ENCODE measurements around the gene GET3. TPM values are rescaled to one million over a fixed set of nuclear protein-coding genes. Genes with fewer than 3 reads are reported as not detected.
A peak's percentile ranks its signal among the peaks of the same experiment; 100 is the strongest.

The GET3 gene
- total RNA-seq, 1 donor = 99.5 TPM

- Histone ChIP-seq H3K36me3 (ENCODE audit: insufficient read depth, low read length) (peaks cover 20% of the 10 kb centered on the region), H3K79me2 (ENCODE audit: insufficient read depth, low read length) (peaks cover 16% of the 10 kb centered on the region), H3K4me1 (ENCODE audit: insufficient read depth, low read length) (peaks cover 9% of the 10 kb centered on the region), H3K4me2 (ENCODE audit: insufficient read depth, low read length) (no peak overlapping the region), H4K20me1 (ENCODE audit: insufficient read depth, low read length) (no peaks in the 10 kb centered on the region), H3K9me3 (ENCODE audit: low read depth, low read length) (no peaks in the 10 kb centered on the region), H2AFZ (ENCODE audit: low read length) (no peak overlapping the region), H3K27ac (ENCODE audit: low read depth, low read length) (no peak overlapping the region), H3K4me3 (ENCODE audit: insufficient read depth, low read length) (no peak overlapping the region), H3K27me3 (ENCODE audit: insufficient read depth, low read length) (no peaks in the 10 kb centered on the region)
- no peak for TF ChIP-seq CTCF (IDR thresholded peaks at IDR 0.05; ENCODE audit: extremely low read depth, low read depth, low read length)
- peak; percentile 83 for DNase-seq (ENCODE audit: insufficient read length, low spot score, missing footprints)
These were observed 42.7 kb upstream of the GET3 start for GRCh38 chr19:12694641-12695040.

DNA sequence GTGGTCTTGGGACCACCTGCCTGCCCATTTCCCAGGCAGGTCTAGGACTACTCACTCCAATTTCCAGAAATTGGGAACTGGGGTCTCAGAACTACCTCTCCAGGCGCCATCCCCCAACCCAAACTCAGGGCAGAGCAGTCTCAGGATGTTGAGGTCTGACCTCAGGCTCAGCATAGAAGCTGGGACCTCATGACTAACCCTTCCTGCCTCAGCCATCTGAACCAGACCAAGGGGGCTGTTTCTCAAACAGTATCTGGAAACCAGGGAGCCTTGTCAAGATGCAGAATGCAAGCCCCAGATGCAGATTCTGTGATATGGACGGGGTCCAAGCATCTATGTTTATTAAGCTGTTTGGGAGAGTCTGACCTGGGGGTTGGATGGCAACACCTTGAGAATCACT, 42.2 kb upstream of the GET3 start:
- peak overlapping the region; percentile 88 for H3K4me2 ChIP-seq (ENCODE audit: insufficient read depth, low read length)
- no peak for TF ChIP-seq CTCF (IDR thresholded peaks at IDR 0.05; ENCODE audit: extremely low read depth, low read depth, low read length)
- peaks cover 16% of the 10 kb centered on the region for H3K79me2 ChIP-seq (ENCODE audit: insufficient read depth, low read length)
- no peaks in the 10 kb centered on the region for H4K20me1 ChIP-seq (ENCODE audit: insufficient read depth, low read length)
- no peaks in the 10 kb centered on the region for H3K9me3 ChIP-seq (ENCODE audit: low read depth, low read length)
- H3K27me3 ChIP-seq (ENCODE audit: insufficient read depth, low read length) = no peaks in the 10 kb centered on the region
- H3K4me1 ChIP-seq (ENCODE audit: insufficient read depth, low read length) = peaks cover 9% of the 10 kb centered on the region
- no peak overlapping the region for H2AFZ ChIP-seq (ENCODE audit: low read length)
- peak; percentile 25 for DNase-seq (ENCODE audit: insufficient read length, low spot score, missing footprints)
- no peak overlapping the region for H3K4me3 ChIP-seq (ENCODE audit: insufficient read depth, low read length)
- no peak overlapping the region for H3K27ac ChIP-seq (ENCODE audit: low read depth, low read length)
- peaks cover 24% of the 10 kb centered on the region for H3K36me3 ChIP-seq (ENCODE audit: insufficient read depth, low read length)

GRCh38 chr19:12695514-12695913, 41.8 kb upstream of the GET3 start:
- H3K4me2 ChIP-seq (ENCODE audit: insufficient read depth, low read length) = peak overlapping the region; percentile 88
- DNase-seq (ENCODE audit: insufficient read length, low spot score, missing footprints) = peak; percentile 60
- no peak for TF ChIP-seq CTCF (IDR thresholded peaks at IDR 0.05; ENCODE audit: extremely low read depth, low read depth, low read length)

DNA sequence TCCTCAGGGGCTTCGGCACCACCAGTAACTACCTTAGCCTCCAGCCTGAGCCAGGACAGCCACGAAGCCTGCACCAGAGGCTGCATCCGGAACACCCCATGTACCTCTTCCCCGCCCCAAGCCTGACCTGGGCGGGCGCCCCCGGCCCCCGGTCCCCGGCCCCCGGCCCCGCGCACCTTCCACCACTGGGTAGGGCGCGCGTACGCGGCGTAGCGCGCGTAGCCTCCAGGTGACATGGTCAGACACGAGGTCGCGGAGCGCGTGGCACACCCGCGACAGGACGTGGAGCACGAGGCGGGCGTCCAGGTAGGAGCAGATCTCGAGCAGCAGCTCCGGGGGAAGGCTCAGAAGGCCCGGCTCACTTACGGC, 41.3 kb upstream of the GET3 start:
- peak overlapping the region; percentile 90 for H3K4me3 ChIP-seq (ENCODE audit: insufficient read depth, low read length)
- H3K36me3 ChIP-seq (ENCODE audit: insufficient read depth, low read length) = peaks cover 29% of the 10 kb centered on the region
- H4K20me1 ChIP-seq (ENCODE audit: insufficient read depth, low read length) = no peaks in the 10 kb centered on the region
- H3K4me2 ChIP-seq (ENCODE audit: insufficient read depth, low read length) = peak overlapping the region; percentile 88
- TF ChIP-seq CTCF (IDR thresholded peaks at IDR 0.05; ENCODE audit: extremely low read depth, low read depth, low read length) = no peak
- H3K27ac ChIP-seq (ENCODE audit: low read depth, low read length) = peak overlapping the region; percentile 67
- H3K4me1 ChIP-seq (ENCODE audit: insufficient read depth, low read length) = peaks cover 9% of the 10 kb centered on the region
- peaks cover 16% of the 10 kb centered on the region for H3K79me2 ChIP-seq (ENCODE audit: insufficient read depth, low read length)
- no peak for DNase-seq (ENCODE audit: insufficient read length, low spot score, missing footprints)
- H3K9me3 ChIP-seq (ENCODE audit: low read depth, low read length) = no peaks in the 10 kb centered on the region
- H2AFZ ChIP-seq (ENCODE audit: low read length) = peak overlapping the region; percentile 83
- H3K27me3 ChIP-seq (ENCODE audit: insufficient read depth, low read length) = no peaks in the 10 kb centered on the region

More at GRCh38 chr19:12695514-12695913, 41.8 kb upstream of the GET3 start:
- peaks cover 25% of the 10 kb centered on the region for H3K36me3 ChIP-seq (ENCODE audit: insufficient read depth, low read length)
- no peaks in the 10 kb centered on the region for H4K20me1 ChIP-seq (ENCODE audit: insufficient read depth, low read length)
- H3K27me3 ChIP-seq (ENCODE audit: insufficient read depth, low read length) = no peaks in the 10 kb centered on the region
- peaks cover 16% of the 10 kb centered on the region for H3K79me2 ChIP-seq (ENCODE audit: insufficient read depth, low read length)
- no peak overlapping the region for H3K27ac ChIP-seq (ENCODE audit: low read depth, low read length)
- H3K4me1 ChIP-seq (ENCODE audit: insufficient read depth, low read length) = peaks cover 9% of the 10 kb centered on the region
- no peaks in the 10 kb centered on the region for H3K9me3 ChIP-seq (ENCODE audit: low read depth, low read length)
- peak overlapping the region; percentile 20 for H2AFZ ChIP-seq (ENCODE audit: low read length)
- peak overlapping the region; percentile 90 for H3K4me3 ChIP-seq (ENCODE audit: insufficient read depth, low read length)
